HG02623 (cell line): ENCODE results near the gene PAM16.
A peak's percentile ranks its signal among the peaks of the same experiment; 100 is the strongest.

ENCODE experiments used
- ATAC-seq: cut with Tn5 transposase; IDR thresholded peaks from one replicate; pipeline ENCODE4 v1.9.1; 2021; ENCODE audit warnings: moderate library complexity; ENCODE audit not compliant: unreplicated experiment

The PAM16 gene

DNA sequence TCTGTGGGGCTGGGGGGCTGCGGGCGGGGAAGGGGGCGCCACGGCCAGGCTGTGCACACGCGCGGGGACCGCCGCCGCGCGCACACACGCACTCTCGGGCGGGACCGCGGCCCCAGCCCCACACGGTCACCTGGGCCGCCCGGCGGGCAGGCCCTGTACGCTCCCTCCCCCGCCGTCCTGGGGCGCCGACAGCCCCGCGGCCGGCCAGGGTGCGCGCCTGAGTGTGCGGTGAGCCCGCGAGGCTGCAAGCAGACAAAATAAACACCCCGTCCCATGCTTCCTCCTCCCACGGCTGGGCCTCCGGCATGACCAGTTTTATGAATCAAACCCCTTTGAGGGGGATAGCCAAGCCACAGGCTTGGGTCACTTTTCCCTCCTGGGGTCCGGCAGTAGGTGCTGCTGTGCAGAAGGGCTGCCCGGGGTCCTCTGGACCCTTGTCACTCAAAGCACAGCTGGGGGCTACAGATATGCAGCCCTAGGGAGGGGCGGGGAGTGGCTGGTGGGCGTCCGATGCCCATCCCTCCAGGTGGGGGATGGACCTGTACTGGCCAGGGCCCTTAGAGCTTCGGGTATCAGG is 21.0 kb upstream of the PAM16 start:
- ATAC-seq: peak; percentile 26

DNA sequence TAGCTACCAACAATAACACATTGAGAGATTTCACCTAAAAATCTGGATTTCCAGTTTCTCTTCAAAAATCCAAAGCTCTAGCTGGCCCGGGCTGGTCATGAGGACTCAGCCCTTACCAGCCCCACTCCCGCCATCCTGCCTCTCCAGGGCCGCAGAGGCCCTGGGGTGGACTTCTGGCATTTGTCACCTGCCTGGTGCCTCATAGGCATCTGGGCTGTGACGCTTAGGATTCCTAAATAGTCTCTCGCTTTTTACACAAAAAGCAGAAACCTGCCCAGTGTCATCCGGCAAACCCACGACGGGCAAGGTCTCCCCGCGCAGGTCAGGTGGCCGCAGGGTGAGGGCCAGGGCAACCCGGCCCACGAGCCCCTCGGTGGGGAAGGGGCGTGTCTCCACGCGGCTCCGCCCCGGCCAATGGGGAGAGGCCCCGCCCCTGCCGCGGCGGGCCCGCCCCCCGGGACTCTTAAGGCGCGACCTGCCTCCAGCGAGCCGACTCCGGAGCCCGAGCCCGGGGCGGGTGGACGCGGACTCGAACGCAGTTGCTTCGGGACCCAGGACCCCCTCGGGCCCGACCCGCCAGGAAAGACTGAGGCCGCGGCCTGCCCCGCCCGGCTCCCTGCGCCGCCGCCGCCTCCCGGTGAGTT is 20.4 kb upstream of the PAM16 start, which contains the start of gene VASN:
TSS of gene VASN (plus strand) at position 492 of the 644 bp plus-strand sequence. CDS start 9,030 bp downstream, outside the sequence.
- ATAC-seq: peak; percentile 42

DNA sequence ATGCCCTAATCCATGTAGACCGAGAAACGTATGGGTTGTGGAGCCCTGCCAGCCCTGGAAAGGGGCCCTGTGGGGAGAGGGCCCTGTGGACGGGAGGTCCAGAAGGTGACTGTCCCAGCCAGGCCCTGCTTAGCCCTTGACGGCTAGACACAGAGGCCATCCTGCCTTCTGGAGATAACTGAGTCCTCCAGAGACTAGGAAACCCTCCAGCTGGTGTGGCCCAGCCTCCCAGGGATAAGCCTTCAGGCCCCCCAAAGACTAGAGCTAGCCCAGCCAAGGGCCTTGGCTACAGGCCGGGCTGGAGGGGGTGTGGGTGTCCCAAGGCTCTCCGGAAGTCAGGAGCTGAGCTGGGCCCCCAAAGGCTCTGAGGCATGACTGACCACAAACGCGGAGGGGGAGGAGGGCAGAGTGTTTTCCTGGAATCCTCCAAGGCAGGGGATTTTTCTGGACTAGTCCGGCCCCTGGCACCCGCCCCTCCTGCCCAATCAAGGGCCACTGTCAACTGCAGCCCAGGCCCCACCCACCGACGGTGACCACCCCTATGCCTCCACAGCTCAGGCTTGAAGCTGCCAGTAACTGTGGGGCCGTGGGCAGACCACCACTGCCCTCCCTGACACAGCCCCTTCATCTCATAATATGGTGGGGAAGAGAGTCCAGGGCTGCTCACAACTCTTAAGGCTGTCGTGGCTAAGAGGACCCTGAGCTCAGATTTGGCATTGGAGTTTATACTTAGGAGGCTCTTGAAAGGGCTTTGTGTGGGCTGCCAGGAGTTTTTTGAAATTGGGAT is 19.6 kb upstream of the PAM16 start:
- no peak for ATAC-seq

DNA sequence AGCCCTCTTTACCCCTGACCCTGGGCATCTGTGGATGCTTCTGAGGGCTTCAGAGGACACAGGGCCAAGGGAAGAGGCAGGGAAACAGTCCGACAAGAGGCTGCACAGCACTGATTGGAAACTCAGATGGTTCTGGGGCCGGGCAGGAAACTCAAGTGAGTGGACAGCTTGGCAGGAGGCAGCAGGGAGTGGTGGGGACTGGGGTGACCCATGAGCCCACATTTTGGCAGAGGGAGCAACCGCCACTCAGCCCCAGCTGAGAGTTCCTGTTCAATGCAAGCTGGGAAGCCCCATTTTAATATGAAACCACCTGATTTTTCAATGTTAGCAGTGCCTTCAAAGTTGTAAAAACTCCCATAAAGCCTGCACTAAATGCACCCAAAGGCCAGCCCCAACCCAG is 19.0 kb upstream of the PAM16 start:
- ATAC-seq: no peak

DNA sequence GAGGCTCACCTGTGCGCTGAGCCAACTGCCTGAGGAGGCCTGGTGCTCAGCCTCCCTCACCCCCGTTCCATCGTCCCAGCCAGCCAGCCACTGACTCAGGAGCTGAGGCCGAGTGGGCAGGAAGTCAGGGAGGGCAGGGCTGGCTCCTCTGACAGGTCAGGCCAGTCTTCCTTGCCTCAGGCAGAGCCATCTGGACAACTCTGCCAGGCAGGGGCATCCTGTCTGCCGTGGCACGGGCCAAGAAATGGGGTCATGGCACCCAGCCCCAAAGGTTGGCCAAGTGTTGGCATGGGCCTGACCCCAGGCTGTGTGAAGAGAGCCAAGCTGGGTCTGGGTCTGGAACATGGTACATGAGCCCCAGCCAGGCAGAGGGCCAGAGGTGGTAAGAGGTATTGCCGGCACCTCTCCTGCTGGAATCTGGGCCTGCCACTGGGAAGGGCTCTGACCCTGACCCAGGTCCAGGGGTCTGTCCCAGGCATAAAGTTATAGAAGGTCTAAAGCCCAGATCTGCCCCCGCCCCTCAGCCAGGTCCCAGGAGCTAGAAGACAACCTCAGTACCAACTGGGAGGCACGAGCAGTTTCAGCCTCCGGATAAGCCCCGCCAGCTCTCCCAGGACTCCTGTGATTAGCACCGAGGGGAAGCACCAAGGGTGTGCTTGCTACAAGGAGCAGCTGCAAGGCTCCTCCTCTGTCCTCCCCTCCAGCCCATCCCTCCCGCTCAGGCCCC is 18.0 kb upstream of the PAM16 start:
- ATAC-seq: no peak

DNA sequence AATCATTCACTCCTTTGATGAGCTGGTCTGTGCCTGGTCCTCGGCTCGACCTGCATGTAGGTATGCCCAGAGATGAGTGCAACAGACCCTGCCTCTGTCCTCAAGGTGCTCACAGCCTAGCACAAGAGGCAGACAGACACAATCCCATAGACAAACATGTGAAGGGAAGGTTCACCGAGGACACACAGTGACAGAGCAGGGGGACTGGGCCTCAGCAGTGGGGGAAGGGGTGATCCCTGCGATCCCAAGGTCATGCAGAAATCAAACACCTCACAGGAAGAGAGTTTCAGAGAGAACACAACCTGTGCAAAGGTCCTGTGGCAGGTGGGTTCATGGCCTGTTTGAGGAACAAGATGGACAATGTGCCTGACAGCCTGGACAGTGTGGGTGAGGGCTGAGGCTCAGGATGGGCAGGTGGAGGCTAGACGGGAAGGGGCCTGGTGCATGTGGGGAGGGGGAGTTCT is 16.3 kb upstream of the PAM16 start:
- no peak for ATAC-seq

DNA sequence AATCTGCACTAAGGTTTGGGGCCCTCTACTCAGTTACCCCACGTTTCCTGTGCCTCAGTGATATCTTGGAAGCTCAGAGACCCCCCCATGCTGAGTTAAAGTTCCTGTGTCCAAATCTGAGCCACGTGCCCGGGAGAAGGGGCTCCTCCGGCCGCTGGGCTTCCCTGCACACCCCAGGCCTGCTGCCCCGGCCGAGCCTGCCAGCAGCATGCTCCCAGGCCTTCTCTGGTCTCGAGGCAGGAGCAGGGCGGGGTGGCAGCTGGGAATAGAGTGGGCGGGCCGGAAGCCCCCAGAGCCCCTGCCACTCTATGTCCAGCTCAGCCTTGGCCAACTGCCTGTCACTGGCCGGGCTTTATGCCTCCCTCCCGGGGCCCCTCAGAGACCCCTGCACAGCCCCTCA is 14.9 kb upstream of the PAM16 start:
- no peak for ATAC-seq

DNA sequence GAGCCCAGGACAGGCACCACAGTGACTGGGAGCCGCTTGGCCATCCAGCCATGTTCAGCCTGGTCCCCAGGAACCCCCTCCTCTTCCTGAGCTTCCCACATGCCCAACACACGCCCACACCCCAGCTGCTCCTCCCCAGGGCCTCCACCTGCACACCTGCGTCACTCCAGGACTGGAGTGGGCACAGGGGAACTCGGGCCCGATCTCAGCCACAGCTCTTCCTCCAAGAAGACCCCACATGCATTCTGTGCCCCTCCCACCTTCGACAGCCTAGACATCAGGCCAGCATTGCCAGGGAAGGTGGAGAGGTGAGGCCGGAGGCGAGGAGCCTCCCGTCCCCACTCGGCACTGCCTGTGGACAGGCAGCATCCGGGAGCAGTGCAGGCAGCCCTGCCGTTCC is 14.5 kb upstream of the PAM16 start:
- no peak for ATAC-seq

DNA sequence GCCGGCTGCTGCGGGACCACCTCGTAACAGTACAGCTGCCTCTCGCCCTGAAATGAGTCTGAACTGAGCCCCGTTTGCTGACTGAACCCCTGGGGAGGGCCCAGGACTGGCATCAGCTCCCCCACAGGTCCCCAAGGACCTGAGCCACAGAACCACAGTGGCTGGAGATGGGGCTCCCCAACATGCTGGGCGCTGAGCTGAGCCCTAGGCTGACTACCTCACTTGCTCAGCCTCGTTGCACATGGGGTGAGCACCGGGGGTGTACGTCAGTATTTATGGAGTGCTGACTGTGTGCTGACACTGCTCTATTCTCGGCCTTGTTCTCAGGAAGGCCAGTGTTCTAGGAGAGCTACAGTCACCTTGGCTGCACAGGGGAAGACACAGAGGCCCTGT is 13.9 kb upstream of the PAM16 start:
- no peak for ATAC-seq

DNA sequence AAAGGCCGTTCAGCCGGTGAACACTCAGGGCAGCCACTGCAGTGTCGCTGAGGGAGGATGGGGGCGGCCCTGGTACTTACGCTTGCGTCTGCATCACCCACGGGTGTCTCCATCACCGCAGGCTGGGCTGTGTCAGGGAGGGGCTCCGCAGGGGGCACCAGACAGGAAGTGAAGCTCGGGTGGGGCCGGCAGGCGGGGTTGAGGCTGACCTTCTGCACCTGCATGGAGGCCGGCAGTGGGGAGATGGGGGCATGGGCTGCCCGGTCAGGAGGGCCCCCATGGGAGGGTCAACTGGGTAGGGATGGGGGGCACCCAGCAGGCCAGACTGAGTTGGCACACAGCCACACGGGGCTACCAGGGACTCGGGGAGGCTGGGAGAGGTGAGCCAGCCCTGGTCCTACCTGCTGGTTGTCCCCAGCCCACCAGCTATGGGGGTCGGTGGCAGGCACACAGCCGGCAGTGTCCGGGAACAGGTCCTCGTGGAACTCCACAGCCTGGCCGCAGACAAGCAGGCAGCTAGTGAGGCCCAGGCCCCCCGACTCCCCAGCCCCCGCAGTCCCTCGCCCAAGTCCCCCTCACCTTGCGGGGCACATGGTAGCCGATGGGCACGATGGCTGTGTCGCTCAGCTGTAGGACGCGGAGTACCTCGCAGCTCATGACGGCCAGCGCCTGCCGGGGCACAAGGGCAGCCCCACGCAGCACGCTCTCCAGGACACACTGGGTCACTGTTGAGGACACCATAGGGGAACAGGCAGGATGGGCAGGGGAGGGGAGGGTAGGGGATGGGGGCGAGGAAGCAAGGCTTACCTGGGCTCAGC is 13.3 kb upstream of the PAM16 start:
- no peak for ATAC-seq

DNA sequence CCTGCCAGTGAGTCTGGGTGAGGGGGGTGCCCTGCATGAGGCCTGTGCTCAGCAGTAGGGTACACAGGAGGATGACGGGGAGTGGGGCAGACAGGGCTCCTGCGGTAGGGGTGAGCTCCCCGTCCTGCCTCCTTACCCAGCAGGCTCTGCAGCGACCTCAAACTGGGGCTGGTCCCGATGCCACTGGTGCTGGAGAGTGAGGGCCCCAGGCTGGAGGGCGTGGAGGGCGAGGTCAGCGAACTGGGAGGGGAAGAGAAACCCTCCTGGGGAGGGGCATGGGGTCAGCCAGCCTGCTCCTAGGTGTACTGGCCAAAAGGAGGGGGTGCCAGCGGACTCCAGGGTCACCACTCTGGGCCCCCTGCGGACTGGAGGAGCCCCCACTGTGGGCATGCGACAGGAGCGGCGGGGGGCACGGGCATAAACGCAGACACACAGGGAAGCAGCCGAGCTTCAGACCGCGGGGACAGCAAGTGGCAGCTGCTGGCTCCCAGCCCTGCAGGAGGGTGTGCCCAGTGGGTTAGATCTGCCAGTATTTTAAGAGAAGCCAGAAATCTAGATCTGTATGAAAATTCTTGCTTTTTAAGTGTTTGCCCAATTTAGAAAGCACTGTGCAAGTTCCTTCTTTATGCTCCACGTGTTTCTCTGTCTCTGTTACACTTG is 11.5 kb upstream of the PAM16 start:
- ATAC-seq: no peak

DNA sequence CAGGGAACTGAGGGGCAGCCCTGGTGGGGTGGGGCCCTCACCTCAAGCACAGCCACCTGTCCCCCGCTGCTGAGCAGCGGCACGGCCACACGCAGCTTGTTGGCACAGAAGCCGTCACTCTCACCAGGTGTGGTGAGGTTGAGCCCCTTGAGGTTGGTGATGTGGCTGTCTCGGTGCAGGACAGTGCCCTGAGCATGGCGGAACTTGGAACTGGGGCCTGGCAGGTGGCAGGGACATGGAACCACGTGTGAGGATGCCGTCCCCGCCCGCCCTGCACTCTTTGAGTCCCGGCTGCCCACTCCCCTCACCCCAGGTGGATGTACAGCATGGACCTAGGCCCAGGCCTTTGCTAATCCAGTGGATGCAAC is 10.8 kb upstream of the PAM16 start:
- ATAC-seq: no peak

DNA sequence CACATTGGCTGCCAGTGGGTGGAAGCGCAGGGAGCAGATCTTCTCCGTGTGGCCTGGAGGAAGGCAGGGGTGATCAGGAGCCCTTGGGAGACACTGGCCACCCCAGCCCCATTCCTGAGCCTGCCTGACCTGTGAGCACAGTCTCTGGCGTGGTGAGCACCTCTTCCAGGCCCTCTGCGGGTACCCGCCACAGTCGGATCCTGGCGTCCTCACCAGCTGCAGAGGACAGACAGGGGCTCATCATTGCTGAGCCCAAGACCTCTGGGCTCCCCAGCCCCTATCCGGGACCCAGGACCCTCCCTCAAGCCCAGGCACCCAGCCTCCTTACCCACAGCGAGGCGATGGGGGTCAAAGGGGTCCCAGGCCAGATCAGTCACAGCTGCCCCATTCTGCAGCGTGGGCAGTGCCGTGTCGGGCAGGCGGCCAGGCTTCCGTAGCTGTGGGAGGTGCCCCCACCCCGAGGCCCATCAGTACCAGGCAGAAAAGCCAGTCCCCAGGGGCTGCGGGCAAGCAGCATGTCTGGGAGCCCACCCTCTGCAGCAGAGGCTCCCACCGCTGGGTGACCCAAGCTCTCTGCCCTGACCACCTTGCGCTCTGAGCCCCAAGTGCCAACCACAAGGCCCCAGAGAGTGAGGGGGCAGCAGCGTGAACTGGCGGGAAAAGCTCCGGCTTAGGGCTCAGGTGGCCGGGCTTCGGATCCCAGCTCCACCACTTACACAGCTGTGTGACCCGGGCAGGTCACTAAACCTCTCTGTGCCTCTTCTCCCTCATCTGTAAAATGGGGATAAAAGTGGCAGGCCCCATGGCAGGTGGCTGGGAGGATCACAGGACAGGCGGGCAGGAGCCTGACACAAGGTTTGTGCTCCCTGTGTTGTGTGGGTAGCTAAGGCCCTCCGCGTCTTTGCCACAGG is 10.2 kb upstream of the PAM16 start:
- no peak for ATAC-seq

DNA sequence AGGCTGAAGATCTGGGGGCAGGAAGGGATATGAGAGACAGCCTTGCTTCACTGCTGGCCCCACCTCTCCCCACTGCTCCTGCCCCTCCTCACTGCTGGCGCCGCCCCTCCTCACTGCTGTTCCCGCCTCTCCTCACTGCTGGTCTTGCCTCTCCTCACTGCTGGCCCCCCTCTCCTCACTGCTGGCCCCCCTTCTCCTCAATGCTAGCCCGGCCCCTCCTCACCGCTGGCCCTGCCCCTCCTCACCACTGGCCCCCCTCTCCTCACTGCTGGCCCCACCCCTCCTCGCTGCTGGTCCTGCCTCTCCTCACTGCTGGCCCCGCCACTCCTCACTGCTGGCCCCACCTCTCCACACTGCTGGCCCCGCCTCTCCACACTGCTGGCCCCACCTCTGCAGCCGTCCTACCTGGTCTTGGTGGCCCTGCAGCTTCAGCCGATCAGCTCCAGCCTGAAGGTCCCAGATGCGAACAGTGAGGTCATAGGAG is 9.5 kb upstream of the PAM16 start:
- ATAC-seq: no peak

DNA sequence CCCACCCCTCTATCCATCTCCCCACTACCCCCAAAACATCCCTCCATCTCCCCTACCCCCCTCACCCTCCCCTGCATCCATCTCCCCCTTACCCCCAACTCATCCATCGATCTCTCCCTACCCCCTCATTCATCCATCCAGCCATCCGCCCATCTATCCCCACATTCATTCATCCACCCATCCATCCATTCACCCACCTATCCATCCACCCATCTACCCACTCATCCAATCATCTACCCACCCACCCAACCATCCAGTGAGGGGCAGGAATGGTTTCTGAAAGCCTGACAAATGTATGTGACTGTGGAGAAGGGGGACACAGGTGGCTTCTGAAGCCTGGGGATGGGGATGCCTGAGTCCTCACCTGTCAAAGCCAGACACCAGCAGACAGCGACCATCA is 8.8 kb upstream of the PAM16 start:
- no peak for ATAC-seq

DNA sequence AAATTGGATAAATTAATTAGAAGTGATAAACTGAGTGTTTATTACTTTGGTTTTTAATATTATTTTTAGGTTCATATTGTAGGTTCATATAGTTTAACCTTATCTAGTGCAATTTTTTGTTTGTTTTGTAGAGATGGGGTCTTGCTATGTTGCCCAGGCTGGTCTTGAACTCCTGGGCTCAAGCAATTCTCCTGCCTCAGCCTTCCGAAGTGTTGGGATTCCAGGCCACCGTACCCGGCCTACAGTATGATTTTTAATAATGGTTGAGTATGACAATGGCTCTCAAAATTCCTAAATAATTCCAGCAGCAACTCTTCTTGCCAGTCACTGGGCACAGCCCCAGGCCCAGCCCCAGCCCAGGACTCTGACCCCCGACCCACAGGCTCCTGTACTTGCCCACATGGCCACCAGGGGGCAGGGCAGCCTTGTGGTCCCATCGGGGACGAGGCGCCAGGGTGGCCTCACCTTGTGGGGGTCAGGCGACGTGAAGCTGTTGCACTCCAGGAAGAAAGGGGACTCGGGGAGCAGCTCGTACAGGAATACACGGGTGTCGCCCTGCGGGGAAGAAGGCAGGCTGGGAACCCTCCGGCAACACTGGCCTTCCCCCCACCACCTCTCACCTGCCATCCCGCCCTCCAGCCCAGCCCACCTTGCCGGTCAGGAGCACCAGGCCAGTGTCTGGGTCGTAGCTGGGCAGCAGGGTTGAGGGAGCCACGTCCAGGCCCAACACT is 7.9 kb upstream of the PAM16 start:
- no peak for ATAC-seq

DNA sequence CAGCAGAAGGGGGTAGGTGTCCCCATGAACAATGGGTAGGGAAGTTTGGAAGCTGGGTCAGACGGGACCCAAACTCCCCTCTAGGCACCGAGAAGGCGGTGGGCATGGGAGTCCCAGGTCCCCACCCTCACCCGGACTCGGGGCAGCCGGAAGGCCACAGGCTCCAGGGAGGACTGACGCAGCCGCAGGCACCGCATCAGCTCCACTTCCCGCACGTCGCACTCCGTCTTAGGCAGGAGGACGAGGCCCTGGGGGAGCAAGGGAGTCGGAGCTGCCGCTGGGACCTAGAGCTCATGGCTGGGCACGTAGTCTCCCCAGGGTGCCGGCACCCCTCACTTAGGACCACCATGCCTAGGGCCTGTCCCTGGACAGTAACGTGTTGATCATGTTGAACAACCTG is 7.1 kb upstream of the PAM16 start:
- ATAC-seq: no peak

DNA sequence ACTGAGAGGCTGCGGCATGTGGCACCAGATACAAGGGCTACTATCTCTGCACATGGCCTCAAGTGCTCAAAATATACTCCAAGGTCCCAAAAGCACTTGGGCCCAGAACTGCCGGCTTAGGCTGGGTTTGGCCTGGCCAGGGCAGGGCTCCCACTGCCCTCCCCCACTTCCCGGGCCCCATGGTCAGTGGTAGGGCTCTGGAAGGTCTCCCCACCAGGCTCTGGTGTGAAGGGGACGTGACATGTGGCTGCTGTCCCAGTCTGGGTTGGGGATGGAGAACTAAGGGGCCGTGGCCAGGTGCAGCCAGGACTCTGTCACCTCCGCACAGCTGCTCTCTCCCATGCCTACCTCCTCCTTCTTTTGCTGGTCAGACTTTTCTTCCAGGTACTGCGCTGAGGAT is 5.7 kb upstream of the PAM16 start:
- ATAC-seq: no peak
